GM23338 (cell line): ENCODE measurements around the gene PPP1R14B. TPM values are rescaled to one million over a fixed set of nuclear protein-coding genes. Genes with fewer than 3 reads are reported as not detected.

ENCODE experiments used
- CREB1 ChIP-seq: fragments of 250-450 bp; sonication (Bioruptor Pico); IDR thresholded peaks from 2 replicates; pipeline ENCODE4 v1.5.0; 2020; ENCODE audit warnings: low read depth, mild to moderate bottlenecking, moderate library complexity
- CTCF ChIP-seq, 2 experiments: fragments of 200-600 bp in 1 of 2; sonication (generic) in 1 of 2; conservative IDR thresholded peaks; 2 replicates each; pipeline versions ENCODE4 v1.5.1 to v1.6.1; 2016 to 2017; ENCODE audit warnings: antibody characterized with exemption in 2 of 2, low read depth in 2 of 2, mild to moderate bottlenecking in 2 of 2, moderate library complexity in 1 of 2
- ETS1 ChIP-seq: IDR thresholded peaks from 2 replicates; pipeline ENCODE4 v1.6.1; 2016; ENCODE audit warnings: antibody characterized with exemption
- EZH2phosphoT487 ChIP-seq: fragments of 200-600 bp; sonication (generic); IDR thresholded peaks from one replicate; pipeline ENCODE4 v1.8.1; 2018; ENCODE audit warnings: antibody characterized with exemption; ENCODE audit not compliant: unreplicated experiment
- NANOG ChIP-seq: IDR thresholded peaks from 2 replicates; pipeline ENCODE4 v1.6.1; 2016; ENCODE audit warnings: antibody characterized with exemption, borderline replicate concordance
- POLR2AphosphoS5 ChIP-seq: IDR thresholded peaks from 2 replicates; pipeline ENCODE4 v1.6.1; 2016; ENCODE audit warnings: antibody characterized with exemption, low read depth
- REST ChIP-seq: IDR thresholded peaks from one replicate; pipeline ENCODE4 v1.6.1; 2018; ENCODE audit warnings: antibody characterized with exemption; ENCODE audit not compliant: unreplicated experiment
- ZNF114 ChIP-seq: fragments of 250-450 bp; sonication (Bioruptor Pico); IDR thresholded peaks from 2 replicates; pipeline ENCODE4 v1.5.0; 2020; ENCODE audit warnings: mild to moderate bottlenecking, moderate library complexity
- ZNF462 ChIP-seq: fragments of 250-450 bp; sonication (Bioruptor Pico); IDR thresholded peaks from 2 replicates; pipeline ENCODE4 v1.5.0; 2020; ENCODE audit warnings: mild to moderate bottlenecking, moderate library complexity
- polyA plus RNA-seq: library from polyadenylated mRNA; unstranded; fragments of >200 nt; fragmentation: Nextera tagmentation; extraction: Ambion mirVana; gene quantifications from 2 replicates; pipeline ENCODE4 v1.2.1, GENCODE V29; 2016
- total RNA-seq: library from RNA; depleted of rRNA; stranded (reverse); fragments of >200 nt; shearing (Covaris generic); gene quantifications from 2 replicates; pipeline ENCODE4 v1.2.3, GENCODE V29; 2014

Gene PPP1R14B
- total and polyA plus RNA-seq, 2 experiments from 2014 or later: 250 to 315 TPM

GRCh38 chr11:64288353-64288750, 41.6 kb upstream of the PPP1R14B start (continued):
- TF ChIP-seq ZNF462 (CRISPR knock-in tag) (no peak), EZH2phosphoT487 (no peak), NANOG (no peak), CTCF (conservative IDR thresholded peaks at IDR 0.05; ENCODE audit: low read depth in 2 of 2) (no peak), CREB1 (CRISPR knock-in tag) (no peak), POLR2AphosphoS5 (no peak), REST (no peak), ETS1 (no peak), ZNF114 (CRISPR knock-in tag) (no peak)
